Panc1 (cell line): ENCODE measurements around the gene BIRC7. TPM values are rescaled to one million over a fixed set of nuclear protein-coding genes. Genes with fewer than 3 reads are reported as not detected.

Experiments used
- ATAC-seq: fragments of 200-7000 bp; cut with Tn5 transposase; 2 replicates; pipeline ENCODE4 v1.9.1; 2020; ENCODE audit warnings: mild to moderate bottlenecking, moderate library complexity
- BruUV-seq: library from RNA; stranded (reverse); fragments of 400-500 nt; replicated peaks from 2 replicates; lab custom pipeline; 2021; lab: Mats Ljungman, UMichigan
- CTCF ChIA-PET: fragments of 300-600 bp; sonication (Branson Sonifier 250); formaldehyde crosslinking; loops from one replicate; lab custom pipeline; 2022; ENCODE audit warnings: antibody characterized with exemption; lab: Charles Lee
- POLR2A ChIA-PET: fragments of 300-600 bp; sonication (Branson Sonifier 250); formaldehyde crosslinking; loops from one replicate; lab custom pipeline; 2022; ENCODE audit warnings: antibody characterized with exemption; lab: Charles Lee
- DNase-seq: peaks from one replicate; pipeline ENCODE4 v3.0.0-alpha.2; 2010; ENCODE audit warnings: low read depth, low spot score
- H3K27ac ChIP-seq: 2 replicates; pipeline ENCODE4 v1.5.1; 2011; ENCODE audit warnings: mild to moderate bottlenecking, low read length, inconsistent platforms
- H3K27me3 ChIP-seq: fragments of 200-500 bp; sonication (Bioruptor generic); 2 replicates; pipeline ENCODE4 v1.6.0; 2014; ENCODE audit warnings: low read length, inconsistent platforms; ENCODE audit not compliant: control insufficient read depth, insufficient read depth
- H3K36me3 ChIP-seq: fragments of 200-500 bp; sonication (Bioruptor generic); 2 replicates; pipeline ENCODE4 v1.5.1; 2014; ENCODE audit warnings: inconsistent platforms, mild to moderate bottlenecking, low read length, moderate library complexity; ENCODE audit not compliant: control insufficient read depth, insufficient read depth
- H3K4me1 ChIP-seq: 2 replicates; pipeline ENCODE4 v1.5.1; 2011; ENCODE audit warnings: inconsistent platforms, mild to moderate bottlenecking, low read length, moderate library complexity; ENCODE audit not compliant: control insufficient read depth, insufficient read depth
- H3K4me3 ChIP-seq, 2 experiments: 2 replicates each; pipeline ENCODE4 v1.5.1; 2011 to 2012; ENCODE audit warnings: low read depth in 2 of 2, low read length in 2 of 2, mild to moderate bottlenecking in 2 of 2, inconsistent platforms in 1 of 2, moderate library complexity in 1 of 2
- H3K9me3 ChIP-seq: fragments of 200-500 bp; sonication (Bioruptor generic); 2 replicates; pipeline ENCODE4 v1.5.1; 2014; ENCODE audit warnings: low read depth, mild to moderate bottlenecking, inconsistent platforms, low read length, moderate library complexity; ENCODE audit not compliant: control insufficient read depth, insufficient read depth
- POLR2AphosphoS5 ChIP-seq: IDR thresholded peaks from 2 replicates; pipeline ENCODE4 v1.6.1; 2012; ENCODE audit warnings: mild to moderate bottlenecking, low read depth, low read length, moderate library complexity
- SIN3A ChIP-seq: IDR thresholded peaks from 2 replicates; pipeline ENCODE4 v1.6.1; 2012; ENCODE audit warnings: low read depth, mild to moderate bottlenecking, low read length, moderate library complexity, borderline replicate concordance; ENCODE audit not compliant: insufficient read depth
- TCF7L2 ChIP-seq: IDR thresholded peaks from 2 replicates; pipeline ENCODE4 v1.6.1; 2011; ENCODE audit warnings: mild to moderate bottlenecking, low read depth, low read length, inconsistent platforms
- in situ Hi-C: cut with HindIII; loops from 2 replicates; pipeline ENCODE4 v1.10.0; 2016; ENCODE audit warnings: low sequenced_read_pairs, low pct_unique_long_range_greater_than_20kb
- intact Hi-C: fragments of 100-400 bp; cut with micrococcal nuclease; formaldehyde crosslinking; loops from one replicate; pipeline ENCODE4 v1.10.0; 2022; ENCODE audit not compliant: unreplicated experiment
- total RNA-seq: library from RNA; stranded (reverse); gene quantifications from one replicate; pipeline ENCODE4 v1.2.1, GENCODE V29; 2021; ENCODE audit not compliant: unreplicated experiment
- TF ChIP-seq, protein P1 (sequence below), 2 experiments: IDR thresholded peaks; 2 replicates each; pipeline ENCODE4 v1.6.1; 2011 to 2012; ENCODE audit warnings: low read depth in 2 of 2, control low read depth in 1 of 2, low read length in 1 of 2, mild to moderate bottlenecking in 1 of 2, moderate library complexity in 1 of 2; ENCODE audit not compliant: insufficient read depth in 1 of 2
- TF ChIP-seq, protein P2 (sequence below): fragments of 450-650 bp; IDR thresholded peaks from 2 replicates; pipeline ENCODE4 v1.5.1; 2017; ENCODE audit warnings: mild to moderate bottlenecking

Gene BIRC7
- total RNA-seq, 1 experiment from 2014 or later, result 9.0 TPM

DNA sequence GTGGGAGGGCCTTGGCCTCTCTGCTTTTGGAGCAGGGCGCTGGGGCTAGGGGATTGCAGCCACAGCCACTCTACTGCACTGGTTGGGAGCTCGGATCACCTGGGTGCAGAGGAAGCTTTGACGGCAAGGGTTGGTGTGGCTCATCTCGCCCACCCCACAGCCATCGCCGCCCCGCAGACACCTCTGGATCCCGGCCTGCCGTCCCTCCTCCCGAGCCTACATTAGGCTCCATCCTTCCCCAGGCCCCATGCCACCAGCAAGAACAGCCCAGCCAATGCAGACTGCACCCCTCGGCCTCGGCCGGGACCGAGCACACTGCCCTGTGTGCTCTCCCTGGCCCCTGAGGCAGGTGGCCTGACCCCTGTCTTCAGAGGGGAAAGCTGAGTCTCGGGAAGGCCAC lies 24.8 kb downstream of the BIRC7 start:
- TF ChIP-seq, protein P1, sequence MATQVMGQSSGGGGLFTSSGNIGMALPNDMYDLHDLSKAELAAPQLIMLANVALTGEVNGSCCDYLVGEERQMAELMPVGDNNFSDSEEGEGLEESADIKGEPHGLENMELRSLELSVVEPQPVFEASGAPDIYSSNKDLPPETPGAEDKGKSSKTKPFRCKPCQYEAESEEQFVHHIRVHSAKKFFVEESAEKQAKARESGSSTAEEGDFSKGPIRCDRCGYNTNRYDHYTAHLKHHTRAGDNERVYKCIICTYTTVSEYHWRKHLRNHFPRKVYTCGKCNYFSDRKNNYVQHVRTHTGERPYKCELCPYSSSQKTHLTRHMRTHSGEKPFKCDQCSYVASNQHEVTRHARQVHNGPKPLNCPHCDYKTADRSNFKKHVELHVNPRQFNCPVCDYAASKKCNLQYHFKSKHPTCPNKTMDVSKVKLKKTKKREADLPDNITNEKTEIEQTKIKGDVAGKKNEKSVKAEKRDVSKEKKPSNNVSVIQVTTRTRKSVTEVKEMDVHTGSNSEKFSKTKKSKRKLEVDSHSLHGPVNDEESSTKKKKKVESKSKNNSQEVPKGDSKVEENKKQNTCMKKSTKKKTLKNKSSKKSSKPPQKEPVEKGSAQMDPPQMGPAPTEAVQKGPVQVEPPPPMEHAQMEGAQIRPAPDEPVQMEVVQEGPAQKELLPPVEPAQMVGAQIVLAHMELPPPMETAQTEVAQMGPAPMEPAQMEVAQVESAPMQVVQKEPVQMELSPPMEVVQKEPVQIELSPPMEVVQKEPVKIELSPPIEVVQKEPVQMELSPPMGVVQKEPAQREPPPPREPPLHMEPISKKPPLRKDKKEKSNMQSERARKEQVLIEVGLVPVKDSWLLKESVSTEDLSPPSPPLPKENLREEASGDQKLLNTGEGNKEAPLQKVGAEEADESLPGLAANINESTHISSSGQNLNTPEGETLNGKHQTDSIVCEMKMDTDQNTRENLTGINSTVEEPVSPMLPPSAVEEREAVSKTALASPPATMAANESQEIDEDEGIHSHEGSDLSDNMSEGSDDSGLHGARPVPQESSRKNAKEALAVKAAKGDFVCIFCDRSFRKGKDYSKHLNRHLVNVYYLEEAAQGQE (IDR thresholded peaks at IDR 0.05; ENCODE audit: insufficient read depth in 1 of 2, low read depth in 2 of 2, low read length in 1 of 2), result no peak
- TF ChIP-seq, protein P2, sequence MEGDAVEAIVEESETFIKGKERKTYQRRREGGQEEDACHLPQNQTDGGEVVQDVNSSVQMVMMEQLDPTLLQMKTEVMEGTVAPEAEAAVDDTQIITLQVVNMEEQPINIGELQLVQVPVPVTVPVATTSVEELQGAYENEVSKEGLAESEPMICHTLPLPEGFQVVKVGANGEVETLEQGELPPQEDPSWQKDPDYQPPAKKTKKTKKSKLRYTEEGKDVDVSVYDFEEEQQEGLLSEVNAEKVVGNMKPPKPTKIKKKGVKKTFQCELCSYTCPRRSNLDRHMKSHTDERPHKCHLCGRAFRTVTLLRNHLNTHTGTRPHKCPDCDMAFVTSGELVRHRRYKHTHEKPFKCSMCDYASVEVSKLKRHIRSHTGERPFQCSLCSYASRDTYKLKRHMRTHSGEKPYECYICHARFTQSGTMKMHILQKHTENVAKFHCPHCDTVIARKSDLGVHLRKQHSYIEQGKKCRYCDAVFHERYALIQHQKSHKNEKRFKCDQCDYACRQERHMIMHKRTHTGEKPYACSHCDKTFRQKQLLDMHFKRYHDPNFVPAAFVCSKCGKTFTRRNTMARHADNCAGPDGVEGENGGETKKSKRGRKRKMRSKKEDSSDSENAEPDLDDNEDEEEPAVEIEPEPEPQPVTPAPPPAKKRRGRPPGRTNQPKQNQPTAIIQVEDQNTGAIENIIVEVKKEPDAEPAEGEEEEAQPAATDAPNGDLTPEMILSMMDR, result no peak
- no peak for TF ChIP-seq POLR2AphosphoS5
- intact Hi-C loops (no loop called here), in situ Hi-C loops (no loop called here)
- no TSS peak for BruUV-seq
- Histone ChIP-seq H3K4me3 (no peak overlapping the region), H3K36me3 (no peaks in the 10 kb centered on the region), H3K27me3 (no peaks in the 10 kb centered on the region), H3K4me1 (no peaks in the 10 kb centered on the region), H3K9me3 (no peaks in the 10 kb centered on the region), H3K27ac (no peak overlapping the region)
- 0 out of 2 replicates have a peak, but pooled peaks have one; percentile 4 for ATAC-seq
- CTCF ChIA-PET, result no interaction called here
- POLR2A ChIA-PET, result no interaction called here
- DNase-seq, result no peak

DNA sequence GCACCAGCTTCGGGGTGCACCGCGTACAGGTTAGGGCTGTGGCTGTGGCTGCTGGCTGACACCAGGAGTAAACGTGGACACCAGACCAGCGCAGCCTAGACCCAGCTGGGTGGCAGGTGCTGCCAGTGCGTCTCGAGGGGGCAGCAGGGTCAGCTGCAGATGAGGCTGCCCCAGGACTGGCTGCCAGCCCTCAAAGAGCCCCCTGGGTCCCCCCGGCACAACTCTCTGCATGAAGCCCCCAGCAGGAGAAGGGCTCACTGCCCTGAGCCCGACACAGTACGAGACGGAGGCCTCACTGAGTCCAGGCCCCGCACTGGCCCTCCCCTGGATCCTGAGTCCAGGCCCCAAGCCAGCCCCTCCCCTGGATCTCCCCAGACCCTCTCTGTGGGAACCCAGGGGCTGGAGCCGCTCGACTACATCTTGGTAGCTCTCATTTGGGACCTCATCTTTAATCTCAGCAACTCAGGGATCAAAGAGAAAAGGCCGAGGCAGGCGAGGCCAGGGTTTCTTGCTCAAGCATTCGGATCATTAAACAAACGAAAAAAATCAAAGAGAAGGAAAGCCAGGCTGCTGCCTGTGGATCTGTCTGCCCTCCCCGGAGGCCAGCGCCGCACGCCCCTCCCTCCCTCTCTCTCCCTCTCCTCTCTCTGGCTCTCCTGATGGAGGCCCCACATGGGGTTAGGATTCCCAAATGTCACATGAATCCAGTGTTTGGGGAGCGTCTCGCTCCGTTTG lies 25.5 kb downstream of the BIRC7 start:
- H3K27me3 ChIP-seq, result no peaks in the 10 kb centered on the region
- no TSS peak for BruUV-seq
- POLR2A ChIA-PET, result no interaction called here
- CTCF ChIA-PET, result no interaction called here
- ATAC-seq (peak; percentile 23; the same call in 1 of the 2 replicates), DNase-seq (no peak)
- no peaks in the 10 kb centered on the region for H3K4me1 ChIP-seq
- H3K27ac ChIP-seq, result no peak overlapping the region
- intact Hi-C loops (no loop called here), in situ Hi-C loops (no loop called here)
- no peaks in the 10 kb centered on the region for H3K9me3 ChIP-seq
- H3K4me3 ChIP-seq, result no peak overlapping the region
- TF ChIP-seq SIN3A, result no peak
- TF ChIP-seq POLR2AphosphoS5, result no peak
- no peaks in the 10 kb centered on the region for H3K36me3 ChIP-seq

DNA sequence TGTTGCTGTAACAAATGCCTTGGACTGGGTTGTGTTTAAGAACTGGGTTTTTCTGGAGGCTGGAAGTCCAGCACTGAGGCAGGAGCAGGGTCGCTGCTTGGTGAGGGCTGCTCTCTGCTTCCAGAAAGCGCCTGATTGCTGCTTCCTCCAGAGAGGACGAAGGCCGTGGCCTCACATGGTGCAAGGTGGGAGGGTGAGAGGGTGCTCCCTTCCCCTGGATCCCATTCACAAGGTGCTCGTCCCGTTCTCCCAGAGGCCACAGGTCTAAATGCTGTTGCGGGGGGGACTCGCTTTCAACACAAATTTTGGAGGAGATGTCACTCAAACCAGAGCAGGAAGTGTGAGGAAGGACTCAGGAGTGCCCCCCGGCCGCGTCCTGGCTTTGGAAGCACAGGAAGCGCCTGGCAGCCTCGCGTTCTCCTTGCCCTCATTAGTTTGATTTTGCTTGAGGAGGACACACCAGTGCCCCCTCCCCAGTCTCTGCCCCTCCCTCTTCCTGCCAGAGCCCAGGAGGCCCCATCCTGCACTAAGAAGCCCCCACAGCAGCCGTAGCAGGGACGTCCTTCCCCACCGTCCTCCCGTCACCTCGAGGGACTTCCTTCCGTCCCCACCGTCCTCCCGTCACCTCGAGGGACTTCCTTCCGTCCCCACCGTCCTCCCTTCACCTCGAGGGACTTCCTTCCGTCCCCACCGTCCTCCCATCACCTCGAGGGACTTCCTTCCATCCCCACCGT lies 26.3 kb downstream of the BIRC7 start:
- in situ Hi-C loops (no loop called here), intact Hi-C loops (no loop called here)
- no peak overlapping the region for H3K4me3 ChIP-seq
- DNase-seq, result no peak
- BruUV-seq, result no TSS peak
- H3K36me3 ChIP-seq, result no peaks in the 10 kb centered on the region
- CTCF ChIA-PET, result no interaction called here
- TF ChIP-seq SIN3A (no peak), TCF7L2 (no peak), POLR2AphosphoS5 (no peak)
- TF ChIP-seq, protein P2, result no peak
- TF ChIP-seq, protein P1 (IDR thresholded peaks at IDR 0.05; ENCODE audit: insufficient read depth in 1 of 2, low read depth in 2 of 2, low read length in 1 of 2), result no peak
- no peaks in the 10 kb centered on the region for H3K4me1 ChIP-seq
- no peak for ATAC-seq
- no peaks in the 10 kb centered on the region for H3K9me3 ChIP-seq
- no peak overlapping the region for H3K27ac ChIP-seq
- H3K27me3 ChIP-seq, result no peaks in the 10 kb centered on the region
- POLR2A ChIA-PET, result no interaction called here
